Gastrocnemius medialis (tissue), 4 donors: Measurements from ENCODE around the gene ZBTB49.

ENCODE experiments used
- POLR2A ChIP-seq, 2 donors: fragments of 450-650 bp; IDR thresholded peaks; one replicate each; pipeline ENCODE4 v1.6.1; 2017; ENCODE audit warnings: antibody characterized with exemption in 2 of 2, mild to moderate bottlenecking in 2 of 2, moderate library complexity in 2 of 2
- TF ChIP-seq, protein P1 (sequence below), 5 experiments: fragments of 450-650 bp in 3 of 5; fragments of 200-600 bp in 2 of 5; sonication (generic) in 2 of 5; IDR thresholded peaks in 4 of 5; conservative IDR thresholded peaks in 1 of 5; 1 replicate in 4 of 5; 2 replicates in 1 of 5; pipeline ENCODE4 v1.5.1; 2016 to 2019; ENCODE audit warnings: antibody characterized with exemption in 5 of 5, mild to moderate bottlenecking in 3 of 5, moderate library complexity in 3 of 5

DNA sequence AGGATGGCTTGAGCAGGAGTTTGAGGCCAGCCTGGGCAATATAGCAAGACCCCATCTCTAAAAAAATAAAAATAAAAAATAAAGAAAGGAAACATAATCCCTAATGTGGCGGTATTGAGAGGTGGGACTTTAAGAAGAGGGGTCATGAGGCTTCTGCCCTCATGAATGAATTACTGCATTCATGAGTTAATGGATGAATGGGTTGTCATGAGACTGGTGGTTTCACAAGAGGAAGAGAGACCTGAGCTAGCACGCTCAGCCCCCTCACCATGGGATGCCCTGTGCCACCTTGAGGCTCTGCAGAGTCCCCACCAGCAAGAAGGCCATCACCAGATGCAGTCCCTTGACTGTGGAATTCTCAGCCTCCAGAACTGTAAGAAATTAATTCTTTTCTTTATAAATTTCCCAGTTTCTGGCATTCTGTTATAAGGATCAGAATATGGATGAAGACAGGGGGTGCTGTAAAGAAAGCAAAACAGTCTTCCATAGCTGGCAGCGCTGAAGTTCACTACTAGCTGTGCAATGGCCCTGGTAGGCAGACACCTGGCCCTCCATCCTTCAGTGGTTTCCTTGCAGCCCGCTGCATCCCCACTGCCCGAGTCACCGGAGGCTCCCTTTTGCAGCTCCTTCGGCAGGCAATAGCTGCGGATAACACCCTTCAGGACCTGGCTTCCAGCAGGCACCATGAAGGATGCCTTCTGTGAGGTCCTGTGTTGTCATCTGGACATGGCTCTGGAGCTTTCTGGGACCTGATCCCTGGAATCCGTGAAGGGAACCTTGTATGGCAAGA lies 52.0 kb downstream of the ZBTB49 start:
- TF ChIP-seq, protein P1, sequence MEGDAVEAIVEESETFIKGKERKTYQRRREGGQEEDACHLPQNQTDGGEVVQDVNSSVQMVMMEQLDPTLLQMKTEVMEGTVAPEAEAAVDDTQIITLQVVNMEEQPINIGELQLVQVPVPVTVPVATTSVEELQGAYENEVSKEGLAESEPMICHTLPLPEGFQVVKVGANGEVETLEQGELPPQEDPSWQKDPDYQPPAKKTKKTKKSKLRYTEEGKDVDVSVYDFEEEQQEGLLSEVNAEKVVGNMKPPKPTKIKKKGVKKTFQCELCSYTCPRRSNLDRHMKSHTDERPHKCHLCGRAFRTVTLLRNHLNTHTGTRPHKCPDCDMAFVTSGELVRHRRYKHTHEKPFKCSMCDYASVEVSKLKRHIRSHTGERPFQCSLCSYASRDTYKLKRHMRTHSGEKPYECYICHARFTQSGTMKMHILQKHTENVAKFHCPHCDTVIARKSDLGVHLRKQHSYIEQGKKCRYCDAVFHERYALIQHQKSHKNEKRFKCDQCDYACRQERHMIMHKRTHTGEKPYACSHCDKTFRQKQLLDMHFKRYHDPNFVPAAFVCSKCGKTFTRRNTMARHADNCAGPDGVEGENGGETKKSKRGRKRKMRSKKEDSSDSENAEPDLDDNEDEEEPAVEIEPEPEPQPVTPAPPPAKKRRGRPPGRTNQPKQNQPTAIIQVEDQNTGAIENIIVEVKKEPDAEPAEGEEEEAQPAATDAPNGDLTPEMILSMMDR (IDR thresholded peaks at IDR 0.05 in 4 of 5, conservative IDR thresholded peaks at IDR 0.05 in 1 of 5): no peak
- TF ChIP-seq POLR2A (IDR thresholded peaks at IDR 0.05): no peak
